NCI-H2196 (cell line): ENCODE measurements around the gene STRN3.
"Not testable (repeated sequence)": the region's sequence is repeated elsewhere in the genome, so short reads cannot be mapped to it uniquely, and the experiment has no call there.

ENCODE experiments used
- DNase-seq: peaks from one replicate; lab custom pipeline; 2025; ENCODE audit not compliant: unreplicated experiment; lab: John Stamatoyannopoulos, UW

STRN3 gene

GRCh38 chr14:30972882-30973582 is 53.1 kb downstream of the STRN3 start:
- DNase-seq, result no peak

DNA sequence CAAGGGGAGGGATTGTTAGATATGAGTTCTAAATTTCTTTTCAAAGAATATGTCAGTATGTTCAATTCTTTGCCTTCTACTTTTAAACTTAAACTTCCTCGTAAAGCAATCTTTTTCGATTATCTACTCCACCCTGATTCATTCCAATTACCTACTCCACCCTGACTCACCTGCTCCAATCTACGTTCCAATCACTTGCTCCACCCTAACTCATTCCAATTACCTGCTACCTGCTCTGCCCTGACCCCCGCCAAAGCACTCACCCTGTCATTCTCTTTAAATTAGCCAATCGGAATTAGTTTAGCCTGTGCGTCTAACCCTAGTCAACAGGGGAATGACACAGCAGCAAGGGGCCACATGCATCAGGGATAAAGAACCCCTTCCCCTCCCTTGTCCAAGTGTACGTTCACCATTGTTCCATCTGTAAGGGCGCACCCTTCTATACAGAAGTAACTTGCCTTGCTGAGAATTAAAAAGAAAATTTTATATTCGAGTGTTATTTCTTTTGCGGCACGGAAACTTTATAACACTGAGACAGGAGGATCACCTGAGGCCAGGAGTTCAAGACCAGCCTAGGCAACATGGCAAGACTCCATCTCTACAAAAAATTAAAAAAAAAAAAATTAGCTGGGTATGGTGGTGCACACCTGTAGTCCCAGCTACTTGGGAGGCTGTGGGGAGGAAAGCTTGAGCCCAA is 54.0 kb downstream of the STRN3 start:
- not testable (repeated sequence) for DNase-seq

DNA sequence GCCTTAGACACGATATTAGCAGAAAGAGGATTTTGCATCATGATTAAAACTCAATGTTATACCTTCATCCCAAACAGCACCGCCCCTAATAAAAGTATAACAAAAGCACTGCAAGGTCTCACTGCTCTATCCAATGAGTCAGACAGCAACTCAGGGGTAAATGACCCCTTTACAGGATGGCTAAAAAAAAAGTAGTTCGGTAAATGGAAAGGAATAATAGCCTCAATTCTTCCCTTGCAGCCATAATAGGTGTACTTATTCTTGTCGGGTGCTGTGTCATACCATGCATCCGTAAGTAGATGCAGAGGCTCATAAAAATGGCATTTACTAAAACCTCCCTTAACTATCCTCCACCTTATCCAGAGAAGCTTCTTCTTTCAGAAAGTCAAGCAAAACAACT is 54.6 kb downstream of the STRN3 start:
- no peak for DNase-seq

DNA sequence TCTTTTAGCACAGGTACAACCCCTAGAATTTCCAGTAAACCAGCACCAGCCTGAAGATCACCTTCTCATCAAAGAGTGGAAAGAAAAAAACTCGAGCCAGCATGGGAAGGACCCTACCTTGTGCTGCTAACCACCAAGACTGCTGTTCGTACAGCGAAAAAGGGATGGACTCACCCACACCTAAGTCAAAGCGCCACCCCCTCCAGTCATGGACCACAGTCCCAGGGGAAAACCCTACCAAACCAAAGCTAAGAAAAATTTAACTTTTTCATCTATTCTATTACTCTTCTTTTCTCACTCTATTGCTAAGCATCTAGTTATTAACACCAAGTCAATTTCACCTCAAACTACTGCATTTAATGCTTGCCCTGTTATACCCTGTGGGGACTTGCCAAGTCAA is 56.4 kb downstream of the STRN3 start:
- DNase-seq, result not testable (repeated sequence)

DNA sequence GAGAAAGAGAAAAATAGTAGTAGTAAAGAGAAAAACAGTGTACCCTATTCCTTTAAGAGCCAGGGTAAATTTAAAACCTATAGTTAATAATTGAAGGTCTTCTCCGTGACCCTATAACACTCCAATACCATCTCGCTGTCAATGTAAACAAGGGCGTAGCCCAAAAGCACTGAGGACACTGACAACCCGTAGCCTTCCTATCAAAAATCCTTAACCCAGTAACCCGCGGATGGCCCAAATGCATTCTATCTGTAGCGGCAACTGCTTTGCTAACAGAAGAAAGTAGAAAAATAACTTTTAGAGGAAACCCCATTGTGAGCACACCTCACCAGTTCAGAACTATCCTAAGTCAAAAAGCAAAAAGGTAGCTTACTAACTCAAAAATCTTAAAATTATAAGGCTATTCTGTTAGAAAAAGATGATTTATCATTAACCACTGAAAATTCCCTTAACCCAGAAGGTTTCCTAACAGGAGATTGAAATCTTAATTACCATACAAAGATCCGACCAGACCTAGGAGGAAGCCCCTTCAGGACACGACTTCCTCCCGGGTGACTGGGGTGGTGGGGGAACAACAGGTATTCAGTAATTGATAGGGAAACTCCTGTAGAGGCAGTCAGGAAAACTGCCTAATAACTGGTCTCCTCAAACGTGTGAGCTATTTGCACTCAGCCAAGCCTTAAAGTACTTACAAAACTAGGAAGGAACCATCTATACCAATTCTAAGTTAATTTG is 58.6 kb downstream of the STRN3 start:
- DNase-seq, result not testable (repeated sequence)

DNA sequence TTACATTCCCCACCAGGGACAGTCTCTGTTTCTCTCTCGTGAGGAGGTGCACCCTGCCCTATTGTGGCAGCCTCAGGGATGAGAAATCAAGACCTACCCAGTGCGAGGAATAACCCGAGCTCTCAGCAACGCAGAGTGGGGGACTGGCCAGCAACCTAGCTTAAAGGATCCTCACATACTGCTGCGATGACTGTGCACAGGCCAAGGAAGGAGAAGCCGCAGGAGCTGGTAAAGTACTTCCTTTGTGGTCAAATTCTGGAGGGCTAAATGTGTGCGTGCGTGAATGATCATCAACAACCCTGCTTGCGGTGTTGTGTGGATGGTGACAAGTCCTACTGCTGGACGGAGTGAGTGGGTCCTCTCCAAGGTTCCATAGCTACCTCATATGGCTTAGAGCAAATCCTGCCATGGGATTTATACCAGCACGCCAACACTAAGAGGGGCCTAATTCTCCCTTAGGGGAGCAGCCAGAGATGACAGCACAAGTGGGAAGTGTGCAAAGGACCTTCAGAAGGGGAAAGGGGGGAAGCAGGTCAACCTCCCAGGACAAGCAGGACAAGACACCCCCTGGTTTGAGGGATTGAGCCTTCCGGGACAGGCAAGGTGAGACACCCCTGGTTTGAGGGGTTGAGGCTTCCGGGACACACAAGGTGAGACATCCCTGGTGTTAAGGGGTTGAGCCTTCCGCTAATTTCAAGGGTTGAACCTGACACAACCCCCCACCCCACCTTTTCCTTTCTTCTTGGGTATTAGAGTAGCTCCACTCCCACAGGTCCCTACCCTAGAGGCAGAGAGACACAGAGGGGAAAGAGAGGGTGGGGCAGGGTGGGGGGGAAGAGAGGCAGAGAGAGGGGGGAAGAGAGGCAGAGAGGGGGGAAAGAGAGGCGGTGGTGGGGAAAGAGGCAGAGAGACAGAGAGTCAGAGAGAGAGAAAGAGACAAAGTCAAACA is 59.5 kb downstream of the STRN3 start:
- no peak for DNase-seq

GRCh38 chr14:30965861-30966260 is 60.3 kb downstream of the STRN3 start:
- not testable (repeated sequence) for DNase-seq

GRCh38 chr14:30962537-30962936 is 63.6 kb downstream of the STRN3 start:
- DNase-seq, result not testable (repeated sequence)

DNA sequence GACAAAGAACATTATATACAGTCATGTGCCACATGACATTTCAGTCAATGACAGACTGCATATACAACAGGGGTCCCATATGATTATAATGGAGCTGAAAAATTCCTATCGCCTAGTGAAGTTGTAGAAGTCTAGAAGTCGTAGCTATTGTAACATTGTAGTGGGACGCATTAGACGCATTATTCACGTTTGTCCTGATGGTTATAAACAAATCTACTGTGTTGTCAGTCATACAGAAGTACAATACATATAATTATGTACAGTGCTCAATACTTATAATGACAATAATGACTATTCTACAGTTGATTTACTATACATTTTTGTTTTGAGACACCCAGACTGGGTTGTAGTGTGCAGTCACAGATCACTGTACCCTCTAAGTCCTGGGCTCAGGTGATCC is 64.8 kb downstream of the STRN3 start:
- no peak for DNase-seq

DNA sequence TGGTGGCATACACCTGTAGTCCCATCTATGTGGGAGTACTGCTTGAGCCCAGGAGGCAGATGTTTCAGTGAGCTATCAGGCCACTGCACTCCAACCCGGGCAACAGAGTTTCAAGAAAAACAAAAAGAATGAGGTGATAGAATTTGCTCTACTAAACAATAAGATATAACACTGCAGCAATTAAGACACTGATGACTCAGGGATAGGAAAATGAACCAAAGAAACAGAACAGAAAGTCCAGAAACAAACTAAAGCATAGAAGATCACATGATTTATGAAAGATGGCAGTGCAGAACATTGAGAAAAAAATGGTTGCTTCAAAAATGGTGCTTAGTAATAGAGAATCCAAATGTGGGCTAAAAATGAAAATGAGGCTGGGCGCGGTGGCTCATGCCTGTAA is 66.0 kb downstream of the STRN3 start:
- DNase-seq, result no peak

DNA sequence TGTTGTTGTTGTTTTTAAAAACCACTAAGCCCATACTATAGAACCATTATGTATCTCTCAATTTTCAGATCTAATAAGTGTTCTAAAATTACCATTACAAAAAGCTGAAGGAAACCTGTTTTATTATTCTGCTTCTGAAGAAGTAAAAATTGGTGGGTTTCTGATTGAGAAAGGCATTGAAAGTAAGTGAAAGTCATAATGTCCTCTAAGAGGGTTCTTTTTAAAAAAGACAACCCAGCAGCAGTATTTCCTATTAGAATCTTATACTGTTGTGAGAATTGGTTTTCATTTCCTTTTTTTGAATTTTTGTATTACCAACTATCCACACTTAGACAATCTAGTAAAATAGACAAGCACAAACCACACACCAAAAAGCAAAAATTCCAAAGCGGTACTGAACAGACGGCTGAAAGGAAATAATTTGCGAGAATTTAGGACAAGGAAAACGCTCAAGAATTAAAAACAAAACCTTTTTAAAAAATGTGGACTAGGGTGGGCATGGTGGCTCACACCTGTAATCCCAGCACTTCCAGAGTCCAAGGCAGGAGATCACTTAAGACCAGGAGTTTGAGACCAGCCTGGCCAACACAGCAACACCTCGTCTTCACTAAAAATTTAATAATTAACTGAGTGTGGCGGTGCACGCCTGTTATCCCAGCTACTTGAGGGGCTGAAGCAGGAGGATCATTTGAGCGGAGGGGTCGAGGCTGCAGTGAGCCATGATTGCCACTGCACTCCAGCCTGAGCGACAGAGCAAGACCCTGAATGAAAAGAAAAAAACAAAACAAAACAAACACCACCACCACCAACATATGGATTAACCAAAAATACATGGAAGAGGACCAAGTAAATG is 67.4 kb downstream of the STRN3 start:
- DNase-seq, result no peak

DNA sequence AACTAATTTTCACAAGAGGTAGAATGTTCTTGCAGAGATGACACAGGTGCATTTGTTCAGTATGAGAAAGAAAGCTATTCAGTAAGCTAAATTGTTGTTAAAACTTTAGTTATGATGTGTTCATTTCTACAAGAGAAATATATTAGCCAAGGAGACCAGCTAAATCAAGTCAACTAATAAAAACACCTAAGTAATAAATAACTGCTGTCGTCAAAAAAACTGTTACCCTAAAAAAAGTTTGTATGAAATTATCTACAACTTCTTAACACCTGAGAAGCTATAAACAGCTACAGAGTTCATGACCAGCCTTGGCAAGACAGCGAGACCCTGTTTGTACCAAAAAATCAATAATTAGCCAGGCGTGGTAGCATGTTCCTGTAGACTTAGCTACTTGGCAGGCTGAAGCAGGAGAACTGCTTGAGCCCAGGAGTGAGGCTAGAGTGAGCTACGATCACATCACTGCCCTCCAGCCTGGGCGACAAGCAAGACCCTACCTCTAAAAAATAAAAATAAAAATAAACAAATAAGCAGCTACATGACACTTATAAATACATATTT is 68.3 kb downstream of the STRN3 start:
- no peak for DNase-seq

GRCh38 chr14:30949651-30950050 is 76.5 kb downstream of the STRN3 start:
- DNase-seq, result no peak

DNA sequence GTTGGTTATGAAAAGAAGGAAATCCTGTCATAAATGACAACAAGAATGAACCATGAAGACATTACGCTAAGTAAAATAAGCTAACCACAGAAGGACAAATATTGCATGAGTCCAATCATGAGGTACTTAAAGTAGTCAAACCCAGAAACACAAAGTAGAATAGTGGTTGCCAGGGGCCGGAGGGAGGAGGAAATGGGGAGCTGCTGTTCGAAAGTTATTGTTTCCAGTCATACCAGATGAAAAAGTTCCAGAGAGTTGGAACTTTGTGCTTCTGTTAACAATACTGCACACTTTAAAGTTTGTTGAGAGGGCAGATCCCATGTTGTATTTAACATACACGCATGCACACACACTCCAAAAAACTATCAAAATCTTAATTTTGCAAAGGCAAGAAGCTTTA is 82.5 kb downstream of the STRN3 start:
- no peak for DNase-seq

DNA sequence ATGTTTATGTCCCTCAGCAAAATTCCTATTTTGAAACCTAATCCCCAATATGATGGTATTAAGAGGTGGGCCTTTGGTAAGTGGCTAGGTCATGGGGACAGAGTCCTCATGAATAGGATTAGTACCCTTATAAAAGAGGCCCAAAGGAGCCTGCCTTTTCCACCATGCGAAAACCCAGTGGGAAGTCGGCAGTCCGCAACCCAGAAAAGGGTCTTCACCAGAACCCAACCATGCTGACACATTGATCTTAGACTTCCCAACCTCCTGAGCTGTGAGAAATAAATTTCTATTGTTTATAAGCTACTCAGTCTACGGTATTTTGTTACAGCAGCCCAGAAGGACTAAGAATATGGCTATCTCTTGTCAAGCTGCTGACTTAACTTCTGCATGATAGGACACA is 85.3 kb downstream of the STRN3 start:
- no peak for DNase-seq

GRCh38 chr14:30938617-30939016 is 87.6 kb downstream of the STRN3 start:
- no peak for DNase-seq

DNA sequence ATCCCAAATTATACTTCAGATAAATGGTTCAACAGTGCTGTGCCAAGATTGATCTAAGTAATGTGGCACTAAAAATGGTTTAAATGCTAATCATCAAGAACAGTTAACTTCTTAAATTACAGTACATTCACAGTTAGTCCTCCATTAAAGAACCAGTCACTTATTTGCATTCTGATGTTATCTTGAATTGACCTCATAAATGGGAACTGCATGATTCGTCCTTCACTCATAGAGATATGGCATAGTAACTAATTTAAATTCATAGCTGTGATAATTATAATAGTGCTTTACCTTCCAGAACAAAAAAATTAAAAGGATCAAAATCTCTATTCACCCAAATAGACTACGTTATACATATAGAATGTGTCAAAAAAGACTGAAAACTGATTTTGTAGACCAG is 90.7 kb downstream of the STRN3 start:
- DNase-seq, result no peak

DNA sequence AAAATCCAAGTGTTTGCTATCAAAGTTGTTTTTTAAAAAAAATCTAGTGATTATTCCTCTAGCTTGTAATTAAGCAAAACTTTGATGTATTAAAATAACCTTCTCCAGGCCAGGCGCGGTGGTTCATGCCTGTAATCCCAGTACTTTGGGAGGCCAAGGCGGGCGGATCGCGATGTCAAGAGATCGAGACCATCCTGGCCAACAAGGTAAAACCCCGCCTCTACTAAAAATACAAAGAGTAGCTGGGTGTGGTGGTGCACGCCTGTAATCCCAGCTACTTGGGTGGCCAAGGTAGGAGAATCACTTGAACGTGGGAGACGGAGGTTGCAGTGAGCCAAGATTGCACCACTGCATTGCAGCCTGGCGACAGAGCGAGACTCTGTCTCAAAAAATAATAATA is 92.2 kb downstream of the STRN3 start:
- not testable (repeated sequence) for DNase-seq

DNA sequence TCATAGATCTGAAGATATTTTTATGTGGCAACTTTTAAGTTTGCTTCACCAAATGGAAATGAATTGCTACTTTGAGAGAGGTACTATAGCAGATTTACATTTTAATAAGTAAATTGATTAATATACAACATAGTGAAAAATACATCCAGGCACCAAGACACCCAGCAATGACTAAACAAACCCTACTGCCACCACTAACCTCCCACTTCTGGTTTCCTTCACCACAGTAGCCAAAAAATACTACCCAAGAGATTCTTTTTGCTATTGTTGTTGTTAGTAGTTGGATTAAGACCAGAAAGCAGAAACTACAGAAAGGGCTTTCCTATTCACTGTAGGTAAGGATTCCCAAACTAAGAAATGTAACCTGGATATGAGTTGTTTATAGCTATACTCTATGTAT is 97.7 kb downstream of the STRN3 start:
- no peak for DNase-seq

DNA sequence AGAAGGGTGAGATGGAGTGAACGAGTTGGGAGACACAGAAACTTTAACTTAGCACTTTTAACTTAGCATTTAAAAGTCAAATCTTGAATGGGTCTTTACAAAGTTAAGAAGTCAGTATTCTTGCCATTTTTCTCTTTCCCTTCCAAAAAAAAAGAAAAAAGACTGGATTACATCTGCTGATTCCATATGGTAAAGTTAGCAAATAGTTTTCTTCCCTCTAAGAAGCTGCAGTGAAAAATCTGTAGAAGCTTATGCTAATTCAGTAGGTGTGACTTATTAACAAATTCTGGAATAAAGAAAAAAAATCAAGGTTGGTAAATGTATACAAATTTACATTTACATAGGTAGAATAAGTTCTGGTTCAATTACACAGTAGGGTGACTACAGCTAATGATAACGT is 100.9 kb downstream of the STRN3 start:
- no peak for DNase-seq
